Stimulated activated CD8-positive, alpha-beta memory T cell treated with anti-CD3 and anti-CD28 coated beads, Interleukin-15, amount 100 ng/mL, for 48 hours (primary cell): ENCODE results near the gene BMP2K.

ENCODE experiments used
- DNase-seq, 2 donors: peaks; one replicate each; pipeline ENCODE4 v3.0.0-alpha.2; 2020; ENCODE audit warnings: low read depth in 2 of 2

Gene BMP2K

GRCh38 chr4:78930016-78930629 lies 154.0 kb downstream of the BMP2K start:
- no peak for DNase-seq

- no peak for DNase-seq
Observed at GRCh38 chr4:78936989-78937388, 160.8 kb downstream of the BMP2K start.

- no peak for DNase-seq
Observed at GRCh38 chr4:78937837-78938236, 161.7 kb downstream of the BMP2K start.

- no peak for DNase-seq
Observed at GRCh38 chr4:78938474-78938867, 162.3 kb downstream of the BMP2K start.

- peak; percentile 73 to 76 for DNase-seq
Observed at GRCh38 chr4:78938868-78939666, 162.9 kb downstream of the BMP2K start, which contains the start of gene PAQR3. PAQR3 (minus strand) TSS chr4:78939438; CDS start chr4:78939224, 214 bp downstream.

GRCh38 chr4:78939667-78940008 lies 163.5 kb downstream of the BMP2K start:
- DNase-seq = no peak

- DNase-seq = no peak
Observed at GRCh38 chr4:78940752-78941151, 164.6 kb downstream of the BMP2K start.

- no peak for DNase-seq
Observed at GRCh38 chr4:78944381-78944780, 168.2 kb downstream of the BMP2K start.

- no peak for DNase-seq
Observed at GRCh38 chr4:78945651-78946179, 169.6 kb downstream of the BMP2K start.

GRCh38 chr4:78949735-78950134 lies 173.6 kb downstream of the BMP2K start:
- DNase-seq = no peak

- DNase-seq = no peak
Observed at GRCh38 chr4:78951862-78952472, 175.8 kb downstream of the BMP2K start.

- DNase-seq = no peak
Observed at GRCh38 chr4:78953231-78953630, 177.1 kb downstream of the BMP2K start.

GRCh38 chr4:78953769-78954666 lies 177.9 kb downstream of the BMP2K start:
- no peak for DNase-seq

GRCh38 chr4:78956975-78957374 lies 180.8 kb downstream of the BMP2K start:
- no peak for DNase-seq

- DNase-seq = no peak
Observed at GRCh38 chr4:78960926-78961325, 184.8 kb downstream of the BMP2K start.
